HepG2 (cell line): ENCODE results near the gene PDK3. TPM values are rescaled to one million over a fixed set of nuclear protein-coding genes. Genes with fewer than 3 reads are reported as not detected.

Experiments
- ATAC-seq: fragments of 200-7000 bp; cut with Tn5 transposase; 3 replicates; pipeline ENCODE4 v1.9.1; 2020; ENCODE audit warnings: mild to moderate bottlenecking, moderate library complexity
- Bru-seq: library from RNA; stranded (reverse); fragments of 400-500 nt; gene quantifications from one replicate; lab custom pipeline; 2021; lab: Mats Ljungman, UMichigan
- BruChase-seq, 2 experiments: library from RNA; stranded (reverse); fragments of 400-500 nt; gene quantifications; one replicate each; lab custom pipeline; 2021; lab: Mats Ljungman, UMichigan
- BruUV-seq: library from RNA; stranded (reverse); fragments of 400-500 nt; replicated peaks from 2 replicates; lab custom pipeline; 2021; lab: Mats Ljungman, UMichigan
- CTCF ChIA-PET: fragments of 300-600 bp; formaldehyde crosslinking; extraction: SDS; loops from one replicate; lab custom pipeline; 2021; ENCODE audit warnings: low total read pairs, inconsistent platforms, low intra/inter-chr PET ratio; lab: Yijun Ruan, JAX
- POLR2A ChIA-PET: fragments of 350-600 bp; sonication (Branson Sonifier 250); formaldehyde crosslinking; loops from one replicate; lab custom pipeline; 2020; ENCODE audit warnings: antibody characterized with exemption, inconsistent platforms; lab: Yijun Ruan, JAX
- DNase-seq: peaks from one replicate; pipeline ENCODE4 v3.0.0-alpha.2; 2015; ENCODE audit warnings: low spot score
- FAIRE-seq: peaks from 3 replicates; lab custom pipeline; 2011; peaks lifted over from hg19 to GRCh38; lab: Jason Lieb, UNC
- H2AFZ ChIP-seq: one replicate; pipeline ENCODE4 v1.6.1; 2011; ENCODE audit warnings: low read length, inconsistent platforms
- H3K27ac ChIP-seq: fragments of 300-600 bp; 3 replicates; pipeline ENCODE4 v1.8.0; 2011; ENCODE audit warnings: mixed run types, mild to moderate bottlenecking, mixed read lengths, low read length, inconsistent platforms; ENCODE audit not compliant: insufficient read depth; ENCODE audit errors: extremely low read length
- H3K27me3 ChIP-seq, 2 experiments: fragments of 200-600 bp in 1 of 2; 2 replicates in 1 of 2; 3 replicates in 1 of 2; pipeline versions ENCODE4 v1.6.0 to v1.8.0; 2011; ENCODE audit warnings: low read length in 2 of 2, mild to moderate bottlenecking in 2 of 2, moderate library complexity in 2 of 2, inconsistent platforms in 1 of 2; ENCODE audit not compliant: insufficient read depth in 2 of 2, control insufficient read depth in 1 of 2
- H3K36me3 ChIP-seq, 2 experiments: fragments of 200-600 bp in 1 of 2; replicated peaks in 1 of 2; 2 replicates in 1 of 2; 3 replicates in 1 of 2; pipeline versions ENCODE4 v1.5.1 to v1.8.0; 2011; ENCODE audit warnings: low read length in 2 of 2, inconsistent platforms in 1 of 2; ENCODE audit not compliant: insufficient read depth in 2 of 2, control insufficient read depth in 1 of 2
- H3K4me1 ChIP-seq: 2 replicates; pipeline ENCODE4 v1.5.1; 2012; ENCODE audit warnings: low read length, inconsistent platforms; ENCODE audit not compliant: insufficient read depth
- H3K4me2 ChIP-seq: 2 replicates; pipeline ENCODE4 v1.6.0; 2011; ENCODE audit warnings: low read depth, low read length, inconsistent platforms
- H3K4me3 ChIP-seq, 3 experiments: fragments of 200-600 bp in 1 of 3; sonication (generic), shearing (Covaris generic) in 1 of 3; replicated peaks in 1 of 3; 2 replicates each; pipeline ENCODE4 v1.5.1; 2011 to 2016; ENCODE audit warnings: low read length in 3 of 3, inconsistent platforms in 2 of 3, low read depth in 2 of 3, mild to moderate bottlenecking in 2 of 3, control low read depth in 1 of 3, mixed read lengths in 1 of 3; ENCODE audit not compliant: insufficient read depth in 1 of 3
- H3K79me2 ChIP-seq: one replicate; pipeline ENCODE4 v1.6.1; 2011; ENCODE audit warnings: low read length, inconsistent platforms; ENCODE audit not compliant: insufficient read depth
- H3K9ac ChIP-seq: 2 replicates; pipeline ENCODE4 v1.6.0; 2011; ENCODE audit warnings: mild to moderate bottlenecking, low read depth, low read length, inconsistent platforms; ENCODE audit not compliant: insufficient read depth
- H3K9me3 ChIP-seq: 2 replicates; pipeline ENCODE4 v1.5.1; 2012; ENCODE audit warnings: mild to moderate bottlenecking, low read length
- H4K20me1 ChIP-seq: 2 replicates; pipeline ENCODE4 v1.6.0; 2011; ENCODE audit warnings: inconsistent platforms, mild to moderate bottlenecking, low read length, moderate library complexity; ENCODE audit not compliant: insufficient read depth
- ARNT2 ChIP-seq: sonication (generic); formaldehyde crosslinking; IDR thresholded peaks from 2 replicates; pipeline ENCODE4 v1.8.0; 2022; ENCODE audit warnings: mild to moderate bottlenecking, low read depth, missing genetic modification reagents, moderate library complexity
- ARNTL ChIP-seq: sonication (generic); formaldehyde crosslinking; IDR thresholded peaks from 2 replicates; pipeline ENCODE4 v1.4.0; 2020; ENCODE audit warnings: mild to moderate bottlenecking, missing genetic modification reagents
- ASH2L ChIP-seq: fragments of 300-600, 200-600 bp; sonication (generic); IDR thresholded peaks from 2 replicates; pipeline ENCODE4 v1.7.0; 2017; ENCODE audit warnings: low read depth, mild to moderate bottlenecking, moderate library complexity, mixed read lengths, low read length; ENCODE audit not compliant: insufficient read length
- EEA1 ChIP-seq: sonication (generic); formaldehyde crosslinking; IDR thresholded peaks from 2 replicates; pipeline ENCODE4 v1.5.1; 2020; ENCODE audit warnings: mild to moderate bottlenecking, missing genetic modification reagents, borderline replicate concordance
- KDM5B ChIP-seq: sonication (generic); formaldehyde crosslinking; IDR thresholded peaks from 2 replicates; pipeline ENCODE4 v1.4.0; 2020; ENCODE audit warnings: missing genetic modification reagents, mild to moderate bottlenecking, borderline replicate concordance
- KLF12 ChIP-seq: sonication (generic); formaldehyde crosslinking; IDR thresholded peaks from 2 replicates; pipeline ENCODE4 v1.4.0; 2020; ENCODE audit warnings: missing genetic modification reagents, borderline replicate concordance
- NR2F6 ChIP-seq, 2 experiments: IDR thresholded peaks; 2 replicates each; pipeline ENCODE4 v1.6.1; 2016; ENCODE audit warnings: antibody characterized with exemption in 1 of 2, mild to moderate bottlenecking in 1 of 2
- POLR2G ChIP-seq: fragments of 200-400 bp; formaldehyde crosslinking; IDR thresholded peaks from 2 replicates; pipeline ENCODE4 v1.6.1; 2018; ENCODE audit warnings: mild to moderate bottlenecking, low read depth, low read length, moderate library complexity
- RBFOX2 ChIP-seq: fragments of 200-400 bp; formaldehyde crosslinking; IDR thresholded peaks from 2 replicates; pipeline ENCODE4 v1.6.1; 2017; ENCODE audit warnings: low read depth, mild to moderate bottlenecking, low read length
- SAP130 ChIP-seq: IDR thresholded peaks from 2 replicates; pipeline ENCODE4 v1.6.1; 2016; ENCODE audit warnings: low read depth
- SOX5 ChIP-seq: IDR thresholded peaks from 2 replicates; pipeline ENCODE4 v1.6.1; 2016; ENCODE audit warnings: borderline replicate concordance
- TAF1 ChIP-seq: sonication (generic); formaldehyde crosslinking; IDR thresholded peaks from 2 replicates; pipeline ENCODE4 v1.4.0; 2020; ENCODE audit warnings: missing genetic modification reagents
- USF2 ChIP-seq, 2 experiments: sonication (generic) in 1 of 2; formaldehyde crosslinking in 1 of 2; IDR thresholded peaks; 2 replicates each; pipeline versions ENCODE4 v1.5.1 to v1.6.1; 2011 to 2020; ENCODE audit warnings: borderline replicate concordance in 1 of 2, low read depth in 1 of 2, low read length in 1 of 2, mild to moderate bottlenecking in 1 of 2, missing genetic modification reagents in 1 of 2, moderate library complexity in 1 of 2
- ZNF598 ChIP-seq: sonication (generic); formaldehyde crosslinking; IDR thresholded peaks from 2 replicates; pipeline ENCODE4 v1.5.1; 2020; ENCODE audit warnings: mild to moderate bottlenecking, missing genetic modification reagents, borderline replicate concordance
- ZNF761 ChIP-seq: sonication (generic); formaldehyde crosslinking; conservative IDR thresholded peaks from 2 replicates; pipeline ENCODE4 v1.4.0; 2020; ENCODE audit warnings: mild to moderate bottlenecking, missing genetic modification reagents
- WGBS: methylation state at CpG from one replicate; pipeline ENCODE4 v1.1.6; 2017; ENCODE audit warnings: low lambda C conversion rate; 5-methylcytosine and 5-hydroxymethylcytosine counted together
- in situ Hi-C: cut with HindIII; loops from 2 replicates; pipeline ENCODE4 v1.10.0; 2017; ENCODE audit warnings: low pct_unique_long_range_greater_than_20kb; ENCODE audit not compliant: extremely low pct_ligation_motif_present
- intact Hi-C: fragments of 100-400 bp; cut with micrococcal nuclease; formaldehyde crosslinking; loops from one replicate; pipeline ENCODE4 v1.10.0; 2022; ENCODE audit not compliant: unreplicated experiment
- long read RNA-seq, 2 experiments: library from RNA in 1 of 2; library from polyadenylated mRNA in 1 of 2; stranded (forward) in 1 of 2; unstranded in 1 of 2; transcript quantifications; one replicate each; pipeline ENCODE4 v2.0.0, GENCODE V29; 2019 to 2022
- polyA minus RNA-seq, 3 experiments: library from RNA; depleted of rRNA, polyadenylated mRNA; stranded (reverse); fragments of >200 nt; gene quantifications; 2 replicates each; pipeline ENCODE4 v1.2.3, GENCODE V29; 2011; ENCODE audit warnings: low replicate concordance in 1 of 3
- polyA plus RNA-seq, 8 experiments: library from polyadenylated mRNA; depleted of rRNA in 3 of 8; stranded (reverse) in 7 of 8; unstranded in 1 of 8; fragments of >200 nt; fragmentation: Illumina TruSeq in 4 of 8; extraction: Trizol in 4 of 8; gene quantifications; 2 replicates each; pipeline versions ENCODE4 v1.2.1 to v1.2.3, GENCODE V29; 2011 to 2016; ENCODE audit warnings: low read depth in 4 of 8, missing spikeins in 1 of 8, mixed read lengths in 1 of 8; ENCODE audit not compliant: insufficient read depth in 1 of 8
- total RNA-seq, 5 experiments: library from RNA; depleted of rRNA; stranded (reverse); fragments of >200 nt; fragmentation: Illumina TruSeq; extraction: Trizol; gene quantifications; 2 replicates each; pipeline ENCODE4 v1.2.3, GENCODE V29; 2016; ENCODE audit warnings: low read depth in 1 of 5

The PDK3 gene
- total RNA-seq (2016; rRNA removed; fragmentation: Illumina TruSeq; extraction: Trizol) (9.1 and 13.3 TPM in 2 replicates), polyA plus RNA-seq (2011; rRNA removed) (7.3 and 10.5 TPM in 2 replicates), polyA minus RNA-seq (2011; rRNA and poly(A)+ RNA removed; ENCODE audit: low replicate concordance) (10.5 and 17.1 TPM in 2 replicates), Bru-seq, nascent RNA (percentile 45 among the genes with signal in this experiment), BruChase-seq, experiment 1, labeled RNA remaining after a 6-hour chase (percentile 48 among the genes with signal in this experiment), BruChase-seq, experiment 2, labeled RNA remaining after a 2-hour chase (percentile 46 among the genes with signal in this experiment)
- total RNA-seq (2016; cell fraction: cytosol; rRNA removed; fragmentation: Illumina TruSeq; extraction: Trizol; ENCODE audit: low read depth), result 3.8 and 5.6 TPM in 2 replicates
- total RNA-seq (2016; cell fraction: insoluble cytoplasmic fraction; rRNA removed; fragmentation: Illumina TruSeq; extraction: Trizol), result 8.5 and 14.7 TPM in 2 replicates
- total RNA-seq (2016; cell fraction: membrane; rRNA removed; fragmentation: Illumina TruSeq; extraction: Trizol), result 7.0 and 7.7 TPM in 2 replicates
- total RNA-seq (2016; cell fraction: nucleus; rRNA removed; fragmentation: Illumina TruSeq; extraction: Trizol), result 6.3 and 7.8 TPM in 2 replicates
- polyA plus RNA-seq (2011; cell fraction: cytosol; rRNA removed), result 6.6 and 7.1 TPM in 2 replicates
- polyA plus RNA-seq (2011; cell fraction: nucleus; rRNA removed), result 5.0 and 5.2 TPM in 2 replicates
- polyA plus RNA-seq (2012), result 2.9 and 5.4 TPM in 2 replicates
- 3.3 and 3.6 TPM in 2 replicates for polyA plus RNA-seq (2016; cell fraction: cytosol; fragmentation: Illumina TruSeq; extraction: Trizol; ENCODE audit: low read depth)
- 10.0 and 10.1 TPM in 2 replicates for polyA plus RNA-seq (2016; cell fraction: insoluble cytoplasmic fraction; fragmentation: Illumina TruSeq; extraction: Trizol; ENCODE audit: low read depth)
- polyA plus RNA-seq (2016; cell fraction: membrane; fragmentation: Illumina TruSeq; extraction: Trizol; ENCODE audit: low read depth), result 5.3 and 5.7 TPM in 2 replicates
- 3.5 and 5.6 TPM in 2 replicates for polyA plus RNA-seq (2016; cell fraction: nucleus; fragmentation: Illumina TruSeq; extraction: Trizol; ENCODE audit: insufficient read depth, low read depth)
- 11.8 and 13.5 TPM in 2 replicates for polyA minus RNA-seq (2011; cell fraction: cytosol; rRNA and poly(A)+ RNA removed)
- polyA minus RNA-seq (2011; cell fraction: nucleus; rRNA and poly(A)+ RNA removed), result 15.2 and 15.5 TPM in 2 replicates
- long read RNA-seq, experiment 1, transcript PDK3-202 (12 exons, 1,921 nt), result major isoform, 6 of 12 reads
- long read RNA-seq, experiment 1, partial matches to known transcripts, result 1 of 12 reads
- long read RNA-seq, experiment 1, other reads (novel, unspliced or antisense), result 1 of 12 reads
- long read RNA-seq, experiment 2, partial matches to known transcripts, result 1 of 7 reads
- long read RNA-seq, experiment 2, other reads (novel, unspliced or antisense), result 0 of 7 reads

- BruUV-seq, result no TSS peak
- ChIA-PET POLR2A (no interaction called here), CTCF (no interaction called here)
- peak; percentile 73 for DNase-seq
- H3K9me3 ChIP-seq, result no peaks in the 10 kb centered on the region
- peak within 1 kb of the TSS; percentile 55 for H3K27ac ChIP-seq
- ATAC-seq, result peak; percentile 98
- FAIRE-seq, result no peak
- H4K20me1 ChIP-seq, result no peaks in the 10 kb centered on the region
- in situ Hi-C loops (no loop called here), intact Hi-C loops (loop anchor here (2.0 kb wide), 1 partner anchor 38 kb away; no protein-coding TSS in a partner anchor)
- peak within 1 kb of the TSS; percentile 75 for H3K9ac ChIP-seq
- no CpG with 5 or more reads among the region's 83 CpGs for WGBS
- H3K36me3 ChIP-seq, result no peaks in the 10 kb centered on the region
- peak within 1 kb of the TSS; percentile 80 for H3K4me2 ChIP-seq
- no peak within 1 kb of the TSS for H2AFZ ChIP-seq
- H3K4me1 ChIP-seq, result peaks cover 27% of the 10 kb centered on the region
- no peaks in the 10 kb centered on the region for H3K79me2 ChIP-seq
- H3K4me3 ChIP-seq, result peak within 1 kb of the TSS; percentile 69 to 80 (median 74)
- no peaks in the 10 kb centered on the region for H3K27me3 ChIP-seq
- TF ChIP-seq RBFOX2 (peak; percentile 73), NR2F6 (IDR thresholded peaks at IDR 0.05) (peak; percentile 38; the same call in 1 of the 2 replicates), NR2F6 (CRISPR knock-in tag; IDR thresholded peaks at IDR 0.05) (no peak), USF2 (IDR thresholded peaks at IDR 0.05; ENCODE audit: low read depth, low read length) (no peak), USF2 (CRISPR knock-in tag; IDR thresholded peaks at IDR 0.05; ENCODE audit: borderline replicate concordance) (0 out of 2 replicates have a peak, but pooled peaks have one; percentile 24), ASH2L (peak; percentile 31), ZNF598 (CRISPR knock-in tag) (no peak), TAF1 (CRISPR knock-in tag) (0 out of 2 replicates have a peak, but pooled peaks have one; percentile 28), POLR2G (peak; percentile 75), KLF12 (0 out of 2 replicates have a peak, but pooled peaks have one; percentile 25), SOX5 (peak; percentile 27; the same call in 1 of the 2 replicates), ARNT2 (CRISPR knock-in tag) (peak; percentile 74; the same call in 1 of the 2 replicates), KDM5B (peak; percentile 22; the same call in 1 of the 2 replicates), ARNTL (CRISPR knock-in tag) (peak; percentile 22; the same call in 1 of the 2 replicates), SAP130 (peak; percentile 52), ZNF761 (peak; percentile 39; the same call in 1 of the 2 replicates), EEA1 (CRISPR knock-in tag) (no peak)
Measured at GRCh38 chrX:24464836-24465531, at the start of gene PDK3. Gene PDK3, plus strand, starts transcription at chrX:24465286. Its CDS starts 170 bp downstream, at chrX:24465456.
